GM18505 (cell line): Measurements from ENCODE around the gene DYNC1LI2.
"Not testable (repeated sequence)": the region's sequence is repeated elsewhere in the genome, so short reads cannot be mapped to it uniquely, and the experiment has no call there.

ENCODE experiments used
- ATAC-seq: cut with Tn5 transposase; IDR thresholded peaks from one replicate; pipeline ENCODE4 v1.9.1; 2021; ENCODE audit not compliant: unreplicated experiment
- POLR2A ChIP-seq: IDR thresholded peaks from 4 replicates; pipeline ENCODE4 v1.6.1; 2011; ENCODE audit warnings: borderline replicate concordance; ENCODE audit not compliant: insufficient read depth, insufficient read length; ENCODE audit errors: extremely low read depth

Gene DYNC1LI2

GRCh38 chr16:66751303-66751991, at the start of gene DYNC1LI2:
DYNC1LI2 (minus strand) TSS chr16:66751609; CDS start chr16:66751591, 18 bp downstream.
- peak; percentile 77 for ATAC-seq
- TF ChIP-seq POLR2A, result peak; percentile 80

- no peak for ATAC-seq
- TF ChIP-seq POLR2A, result no peak
Observed at GRCh38 chr16:66800856-66801255, 49.4 kb upstream of the DYNC1LI2 start.

GRCh38 chr16:66798161-66798560, 46.8 kb upstream of the DYNC1LI2 start:
- no peak for TF ChIP-seq POLR2A
- no peak for ATAC-seq

- not testable (repeated sequence) for ATAC-seq
Observed at GRCh38 chr16:66793984-66794383, 42.6 kb upstream of the DYNC1LI2 start.

- no peak for TF ChIP-seq POLR2A
Observed at GRCh38 chr16:66790130-66790733, 38.8 kb upstream of the DYNC1LI2 start.

GRCh38 chr16:66787427-66787826, 36.0 kb upstream of the DYNC1LI2 start:
- no peak for ATAC-seq
- TF ChIP-seq POLR2A, result no peak

More at GRCh38 chr16:66790130-66790733, 38.8 kb upstream of the DYNC1LI2 start:
- no peak for ATAC-seq

- no peak for TF ChIP-seq POLR2A
- ATAC-seq, result no peak
Observed at GRCh38 chr16:66786551-66786950, 35.1 kb upstream of the DYNC1LI2 start.

- no peak for TF ChIP-seq POLR2A
- no peak for ATAC-seq
Observed at GRCh38 chr16:66776457-66776856, 25.0 kb upstream of the DYNC1LI2 start.

- TF ChIP-seq POLR2A, result no peak
- no peak for ATAC-seq
Observed at GRCh38 chr16:66774981-66775380, 23.6 kb upstream of the DYNC1LI2 start.

- no peak for ATAC-seq
- TF ChIP-seq POLR2A, result no peak
Observed at GRCh38 chr16:66758086-66758485, 6.7 kb upstream of the DYNC1LI2 start.

GRCh38 chr16:66754819-66755218, 3.4 kb upstream of the DYNC1LI2 start:
- ATAC-seq, result no peak
- no peak for TF ChIP-seq POLR2A

- TF ChIP-seq POLR2A, result no peak
- no peak for ATAC-seq
Observed at GRCh38 chr16:66754211-66754610, 2.8 kb upstream of the DYNC1LI2 start.

GRCh38 chr16:66752958-66753357, 1.5 kb upstream of the DYNC1LI2 start:
- no peak for TF ChIP-seq POLR2A
- no peak for ATAC-seq

- no peak for TF ChIP-seq POLR2A
- ATAC-seq, result no peak
Observed at GRCh38 chr16:66752379-66752778, 970 bp upstream of the DYNC1LI2 start.
